Stimulated activated CD8-positive, alpha-beta memory T cell treated with anti-CD3 and anti-CD28 coated beads, Interleukin-2, amount 100 ng/mL, for 48 hours (primary cell): ENCODE data around the gene MYO19.
A peak's percentile ranks its signal among the peaks of the same experiment; 100 is the strongest.
"Not testable (repeated sequence)": the region's sequence is repeated elsewhere in the genome, so short reads cannot be mapped to it uniquely, and the experiment has no call there.

ENCODE experiments used
- DNase-seq, 2 donors: peaks; one replicate each; pipeline ENCODE4 v3.0.0-alpha.2; 2020; ENCODE audit warnings: low read depth in 2 of 2

MYO19 gene

DNA sequence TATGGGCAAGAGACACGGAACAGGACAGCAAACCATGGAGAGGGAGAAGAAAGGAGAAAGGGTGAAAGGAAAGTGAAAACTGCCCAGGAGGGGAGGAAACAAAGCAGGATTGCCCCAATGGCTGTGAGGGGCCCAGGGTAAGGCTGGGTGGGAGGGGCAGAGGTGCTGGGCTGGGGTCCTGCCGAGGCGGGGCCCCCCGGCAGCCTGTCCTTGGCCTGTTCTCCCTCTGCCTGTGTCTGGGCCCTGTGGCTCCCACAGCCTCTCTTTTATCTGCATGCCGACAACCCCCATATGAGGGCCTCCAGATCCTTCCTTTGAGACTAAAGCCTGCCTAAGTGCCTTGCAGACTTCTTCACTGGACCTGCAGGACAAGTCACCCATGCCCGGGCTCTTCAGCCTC lies 32.7 kb downstream of the MYO19 start:
- DNase-seq, result no peak

- DNase-seq, result no peak
These were observed 33.3 kb downstream of the MYO19 start for GRCh38 chr17:36501351-36501750.

- DNase-seq, result no peak
These were observed 33.9 kb downstream of the MYO19 start for GRCh38 chr17:36500745-36501225.

GRCh38 chr17:36498560-36499300 lies 35.9 kb downstream of the MYO19 start:
- no peak for DNase-seq

GRCh38 chr17:36498155-36498554 lies 36.5 kb downstream of the MYO19 start:
- DNase-seq, result no peak

DNA sequence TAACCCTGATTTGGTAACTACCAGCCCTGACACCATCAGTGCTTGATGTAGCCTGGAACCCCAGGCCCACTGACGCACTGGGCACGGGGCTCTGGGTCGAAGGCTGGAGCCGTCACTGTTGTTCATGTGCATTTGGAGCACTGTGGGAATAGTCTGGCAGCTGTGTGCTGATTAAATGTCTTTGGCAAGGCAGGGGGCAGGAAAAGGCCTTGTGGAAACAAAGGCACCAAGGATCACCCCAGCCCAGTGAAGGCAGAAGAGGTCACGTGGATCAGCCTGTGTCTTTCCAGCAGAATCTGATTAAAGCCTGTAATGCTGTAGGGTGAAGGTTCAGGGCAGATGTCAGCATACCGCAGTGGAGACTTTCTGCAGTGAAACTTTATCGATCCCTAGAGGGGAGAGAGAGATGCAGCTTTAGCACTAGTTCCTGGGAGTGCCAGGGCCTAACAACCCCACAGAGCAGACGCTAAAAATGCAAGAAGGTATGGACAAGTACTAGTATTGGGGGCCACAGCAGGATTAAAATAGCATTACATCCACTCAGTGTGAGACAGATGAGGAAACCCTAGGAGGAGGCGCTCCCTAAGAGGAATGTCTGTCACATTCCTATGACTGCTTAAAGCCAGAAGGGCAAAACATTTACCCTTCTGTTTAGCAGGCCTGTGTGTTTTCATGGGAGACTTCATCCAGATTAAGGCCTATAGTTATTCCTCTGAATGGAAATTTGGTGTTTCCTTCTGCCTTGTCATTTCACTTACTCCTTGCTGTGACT lies 38.5 kb downstream of the MYO19 start:
- DNase-seq, result no peak

- no peak for DNase-seq
These were observed 39.5 kb downstream of the MYO19 start for GRCh38 chr17:36495076-36495578.

DNA sequence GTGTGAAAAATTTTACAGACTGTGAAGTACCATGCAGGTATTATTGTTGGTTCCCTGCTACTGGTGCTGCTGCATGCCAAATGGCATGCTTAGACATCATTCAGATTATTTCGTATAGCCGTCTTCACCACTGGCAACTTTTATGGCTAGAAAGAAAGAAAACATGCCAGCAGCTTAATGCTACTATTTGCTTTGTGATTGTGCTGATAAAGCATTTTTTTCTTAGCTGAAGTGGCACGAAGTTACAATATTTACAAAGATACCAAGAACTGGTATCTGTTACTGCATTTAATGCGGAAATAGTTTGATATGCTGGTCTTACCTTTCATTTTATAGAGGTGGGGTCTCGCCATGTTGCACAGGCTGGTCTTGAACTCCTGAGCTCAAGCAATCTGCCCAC lies 40.0 kb downstream of the MYO19 start:
- no peak for DNase-seq

DNA sequence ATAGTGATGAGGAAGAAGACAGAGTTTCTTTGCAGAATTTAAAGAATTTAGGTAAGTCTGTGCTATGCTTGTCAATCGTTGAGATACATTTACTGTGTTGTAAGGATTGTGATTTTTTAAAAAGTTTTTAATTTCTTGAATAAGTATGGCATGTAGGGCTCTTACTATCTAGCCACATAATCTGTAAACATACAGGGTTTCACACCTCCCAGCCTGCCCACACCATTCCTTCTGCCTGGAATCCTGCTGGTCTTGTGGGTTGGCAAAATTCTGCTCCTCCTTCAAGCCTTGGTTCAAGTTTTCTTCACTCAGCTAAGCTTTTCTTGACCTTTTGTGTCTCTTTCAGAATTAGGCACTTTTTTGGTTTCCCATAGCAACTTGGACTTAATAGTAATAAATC lies 40.7 kb downstream of the MYO19 start:
- no peak for DNase-seq

- peak; percentile 80 to 87 for DNase-seq
These were observed 48.2 kb downstream of the MYO19 start, which contains the start of gene ZNHIT3 for GRCh38 chr17:36486204-36487194. TSS of gene ZNHIT3 (plus strand) at chr17:36486681. CDS start at chr17:36486700, 19 bp downstream.

DNA sequence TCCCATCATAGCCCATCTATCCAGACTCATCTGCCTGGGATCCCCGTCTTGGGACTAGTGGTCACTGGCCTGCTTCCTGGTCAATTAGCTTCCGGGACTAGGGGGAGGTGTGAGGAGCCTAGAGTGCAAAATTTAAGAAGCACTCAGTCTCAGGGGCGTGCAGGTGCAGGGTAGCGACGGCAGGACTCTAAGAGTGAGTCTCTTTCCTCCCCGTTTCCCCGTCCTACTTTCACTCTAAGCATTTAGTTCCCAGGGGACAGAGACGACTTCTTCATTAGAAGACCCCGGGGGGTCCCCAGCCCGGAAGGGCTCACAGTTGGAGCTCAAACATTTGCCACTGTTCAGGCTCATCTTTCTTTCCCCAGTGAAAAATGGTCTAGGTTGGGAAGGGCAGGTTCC lies 48.9 kb downstream of the MYO19 start:
- DNase-seq, result no peak

DNA sequence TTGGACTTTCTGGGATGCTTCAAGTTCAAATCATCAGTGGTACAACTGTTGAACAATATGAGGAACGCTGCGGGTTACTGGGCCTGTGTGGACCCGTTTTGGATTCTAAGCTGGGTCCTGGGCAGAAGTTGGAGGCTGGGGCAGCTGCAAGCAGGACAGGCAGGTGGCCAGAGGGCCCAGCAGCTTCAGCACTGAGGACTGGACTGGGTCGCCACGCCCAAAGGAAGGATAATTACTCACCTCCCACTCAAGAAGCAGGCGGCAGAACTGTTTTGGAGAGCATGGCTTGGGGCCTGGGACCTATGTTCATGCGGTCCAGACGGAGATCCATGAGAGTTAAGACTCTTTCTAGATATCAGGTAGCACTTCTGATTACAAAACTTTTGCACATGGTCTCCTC lies 49.6 kb downstream of the MYO19 start:
- no peak for DNase-seq

GRCh38 chr17:36484021-36484420 lies 50.6 kb downstream of the MYO19 start:
- DNase-seq, result not testable (repeated sequence)

GRCh38 chr17:36482611-36483504 lies 51.8 kb downstream of the MYO19 start:
- DNase-seq, result peak; percentile 78 to 80

- DNase-seq, result no peak
These were observed 52.8 kb downstream of the MYO19 start for GRCh38 chr17:36481829-36482228.

GRCh38 chr17:36475346-36475970 lies 59.2 kb downstream of the MYO19 start:
- no peak for DNase-seq

GRCh38 chr17:36474571-36474970 lies 60.1 kb downstream of the MYO19 start:
- no peak for DNase-seq

DNA sequence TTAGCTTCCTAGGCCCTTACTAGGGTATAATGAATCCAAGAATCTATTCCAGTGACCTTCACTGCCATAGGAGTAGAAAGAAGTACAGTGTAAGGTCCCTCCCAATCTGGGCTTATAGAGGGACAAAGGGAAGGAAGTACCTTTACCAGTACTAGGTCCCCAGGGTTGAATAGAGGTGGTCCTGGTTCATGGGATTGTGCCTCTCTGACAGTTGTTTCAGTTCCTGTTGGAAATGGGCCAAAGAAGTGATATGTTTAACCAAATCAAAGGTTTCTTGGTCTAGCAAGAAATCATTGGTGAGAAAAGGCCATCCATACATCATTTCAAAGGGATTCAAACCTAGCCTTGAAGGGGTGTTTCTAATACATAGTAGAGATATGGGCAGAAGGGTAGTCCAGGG lies 64.2 kb downstream of the MYO19 start:
- no peak for DNase-seq

GRCh38 chr17:36469733-36470132 lies 64.9 kb downstream of the MYO19 start:
- DNase-seq, result no peak
